HG03521 (cell line): Measurements from ENCODE around the gene CTCF.

Source experiments
- ATAC-seq: cut with Tn5 transposase; IDR thresholded peaks from one replicate; pipeline ENCODE4 v1.9.1; 2021; ENCODE audit warnings: mild to moderate bottlenecking, moderate library complexity; ENCODE audit not compliant: unreplicated experiment

The CTCF gene

DNA sequence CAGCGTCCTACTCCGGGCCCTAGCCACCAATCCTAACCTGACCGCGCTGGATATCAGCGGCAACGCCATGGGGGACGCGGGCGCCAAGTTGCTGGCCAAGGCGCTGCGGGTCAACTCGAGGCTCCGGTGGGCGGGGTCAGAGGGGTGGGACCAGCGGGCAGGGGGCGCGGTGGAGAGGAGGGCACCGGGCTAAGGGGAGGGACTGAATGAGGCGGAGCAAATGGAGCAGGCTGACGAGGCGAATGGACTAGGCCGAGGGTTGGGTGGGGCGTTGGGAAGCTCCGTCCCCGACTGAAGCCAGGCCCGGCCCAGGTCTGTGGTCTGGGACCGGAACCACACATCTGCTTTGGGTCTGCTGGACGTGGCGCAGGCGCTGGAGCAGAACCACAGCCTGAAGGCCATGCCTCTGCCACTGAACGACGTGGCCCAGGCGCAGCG lies 87.2 kb downstream of the CTCF start:
- ATAC-seq = no peak

DNA sequence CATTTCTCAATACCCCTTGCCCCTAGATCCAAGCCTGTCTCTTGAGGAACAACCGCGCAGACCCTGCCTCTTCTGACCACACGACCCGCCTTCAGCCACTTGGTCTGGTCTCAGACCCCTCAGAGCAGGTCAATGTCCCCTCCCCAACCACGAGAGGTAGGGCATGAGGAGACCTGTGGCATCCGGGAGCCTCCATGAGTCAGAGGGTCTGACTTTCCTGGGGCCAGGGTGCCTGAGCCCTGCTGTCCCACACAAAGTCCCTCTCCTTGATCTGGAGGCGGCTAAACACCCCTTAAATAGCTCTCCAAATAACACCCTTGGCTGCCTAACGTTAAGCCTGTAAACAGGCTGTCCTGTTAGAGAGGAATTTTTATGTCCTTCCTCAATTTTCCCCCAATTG lies 87.7 kb downstream of the CTCF start:
- ATAC-seq = no peak

DNA sequence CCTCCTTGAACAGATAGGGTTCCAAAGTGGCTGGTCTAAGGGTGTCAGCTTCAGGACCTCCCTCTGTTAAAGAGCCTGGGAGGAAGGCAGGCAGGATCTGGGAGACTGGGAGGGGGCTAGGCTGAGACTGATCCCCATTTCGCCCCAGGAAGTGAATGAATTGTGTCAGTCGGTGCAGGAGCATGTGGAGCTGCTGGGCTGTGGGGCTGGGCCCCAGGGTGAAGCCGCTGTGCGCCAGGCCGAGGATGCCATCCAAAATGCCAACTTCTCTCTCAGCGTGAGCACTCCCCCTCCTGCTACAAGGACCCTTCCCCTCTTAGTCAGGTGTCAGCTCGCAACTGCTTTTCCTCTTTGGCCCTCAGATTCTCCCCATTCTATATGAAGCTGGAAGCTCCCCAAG lies 88.7 kb downstream of the CTCF start:
- ATAC-seq = no peak

DNA sequence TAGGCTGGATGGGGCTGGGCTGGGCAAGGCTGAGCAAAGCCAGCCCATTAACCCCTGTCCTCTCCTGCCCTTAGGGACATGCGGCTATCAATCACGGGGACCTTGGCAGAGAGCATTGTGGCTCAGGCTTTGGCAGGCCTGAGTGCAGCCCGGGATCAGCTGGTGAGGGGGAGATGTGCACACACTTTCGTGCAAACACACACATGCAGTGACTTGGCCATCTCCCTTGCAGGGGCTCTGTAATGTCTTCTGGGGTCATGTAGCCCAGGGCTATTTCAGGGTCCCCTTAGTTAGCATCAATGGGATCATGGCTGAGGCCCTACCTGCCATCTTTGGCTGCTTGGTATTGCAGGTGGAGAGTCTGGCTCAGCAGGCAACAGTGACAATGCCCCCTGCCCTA lies 89.5 kb downstream of the CTCF start:
- no peak for ATAC-seq

- ATAC-seq = no peak
Observed at GRCh38 chr16:67652578-67653127, 90.3 kb downstream of the CTCF start.

GRCh38 chr16:67653128-67653788 lies 90.9 kb downstream of the CTCF start:
- ATAC-seq = no peak

DNA sequence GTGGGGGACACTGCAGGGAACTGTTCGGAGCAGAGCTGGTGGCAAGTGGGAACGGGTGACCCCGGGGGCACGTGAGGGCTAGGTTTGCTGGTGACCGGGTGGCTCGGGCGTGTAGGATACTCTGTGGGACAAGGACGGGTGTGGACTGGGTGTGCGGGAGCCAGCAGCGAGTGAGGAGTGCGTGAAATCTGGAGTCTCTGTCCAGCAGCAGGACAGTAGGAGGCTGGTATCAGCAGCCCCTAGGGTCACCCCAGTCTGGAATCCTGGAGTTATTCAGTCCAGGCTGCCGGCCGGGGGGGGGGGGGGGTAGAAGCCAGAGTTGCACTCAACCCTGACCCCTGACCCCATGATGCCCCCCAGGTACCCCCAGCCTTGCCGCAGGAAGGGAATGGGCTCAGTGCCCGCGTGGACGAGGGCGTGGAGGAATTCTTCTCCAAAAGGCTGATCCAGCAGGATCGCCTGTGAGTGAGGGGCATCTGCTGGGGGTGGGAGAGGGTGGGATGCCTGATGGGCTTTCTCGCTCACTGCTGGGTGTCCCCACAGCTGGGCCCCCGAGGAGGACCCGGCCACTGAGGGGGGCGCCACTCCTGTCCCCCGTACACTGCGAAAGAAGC lies 91.6 kb downstream of the CTCF start:
- ATAC-seq = no peak

DNA sequence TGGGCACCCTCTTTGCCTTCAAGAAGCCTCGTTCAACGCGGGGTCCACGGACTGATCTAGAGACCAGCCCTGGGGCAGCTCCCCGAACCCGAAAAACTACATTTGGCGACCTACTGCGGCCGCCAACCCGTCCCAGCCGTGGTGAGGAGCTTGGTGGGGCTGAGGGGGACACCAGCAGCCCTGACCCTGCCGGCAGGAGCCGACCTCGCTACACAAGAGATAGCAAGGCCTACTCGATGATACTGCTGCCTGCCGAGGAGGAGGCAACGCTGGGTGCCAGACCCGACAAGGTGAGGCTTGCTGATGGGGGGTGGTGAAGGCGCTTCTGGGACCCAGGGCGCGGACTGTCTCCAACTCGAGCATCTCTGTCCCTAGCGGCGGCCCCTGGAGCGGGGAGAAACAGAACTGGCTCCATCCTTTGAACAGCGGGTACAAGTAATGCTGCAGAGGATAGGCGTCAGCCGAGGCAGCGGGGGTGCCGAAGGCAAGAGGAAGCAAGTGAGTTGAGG lies 92.1 kb downstream of the CTCF start:
- no peak for ATAC-seq

DNA sequence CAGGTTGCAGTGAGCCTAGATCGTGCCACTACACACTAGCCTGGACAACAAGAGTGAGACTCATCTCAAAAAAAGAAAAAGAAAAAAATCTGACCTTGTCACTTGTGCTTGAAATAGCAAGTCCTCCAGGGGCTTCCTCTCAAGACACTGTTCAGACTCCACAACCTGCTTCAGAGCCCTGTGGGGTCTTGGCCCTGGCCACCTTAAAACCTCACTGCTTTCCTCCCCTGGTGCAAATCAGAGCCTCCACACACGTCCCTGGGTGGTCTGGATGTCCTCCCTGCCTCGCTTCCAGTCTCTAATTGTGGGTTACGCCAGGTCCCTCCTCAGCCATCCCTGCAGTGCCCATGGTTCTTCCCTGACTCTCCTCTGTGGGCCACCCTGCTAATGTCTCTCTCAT lies 93.0 kb downstream of the CTCF start:
- no peak for ATAC-seq

DNA sequence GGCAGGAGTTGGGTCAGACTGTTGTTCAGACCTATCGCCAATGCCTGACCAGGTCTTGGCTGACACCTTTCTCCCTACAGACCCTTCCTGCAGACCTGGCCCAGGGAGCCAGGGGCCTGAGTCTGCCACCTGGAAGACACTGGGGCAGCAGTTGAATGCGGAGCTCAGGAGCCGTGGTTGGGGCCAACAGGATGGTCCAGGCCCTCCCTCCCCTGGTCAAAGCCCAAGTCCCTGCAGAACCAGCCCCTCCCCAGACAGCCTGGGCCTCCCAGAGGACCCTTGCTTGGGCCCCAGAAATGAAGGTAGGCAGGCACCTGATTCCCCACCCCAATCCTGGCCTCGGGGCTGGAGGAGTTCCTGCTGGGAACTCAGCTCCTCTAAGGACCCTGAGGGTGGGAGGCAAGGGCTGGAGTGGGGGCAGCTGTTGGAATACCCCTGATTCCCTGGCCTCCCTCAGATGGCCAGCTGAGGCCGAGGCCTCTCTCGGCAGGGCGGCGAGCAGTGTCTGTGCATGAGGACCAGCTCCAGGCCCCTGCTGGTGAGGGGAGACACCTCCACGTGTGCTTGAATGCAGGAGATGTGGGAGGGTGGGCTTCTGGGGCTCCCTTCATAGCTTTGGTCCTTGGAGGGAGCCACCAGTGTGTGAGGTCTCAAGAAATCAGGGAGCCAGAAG lies 94.2 kb downstream of the CTCF start:
- ATAC-seq = no peak

DNA sequence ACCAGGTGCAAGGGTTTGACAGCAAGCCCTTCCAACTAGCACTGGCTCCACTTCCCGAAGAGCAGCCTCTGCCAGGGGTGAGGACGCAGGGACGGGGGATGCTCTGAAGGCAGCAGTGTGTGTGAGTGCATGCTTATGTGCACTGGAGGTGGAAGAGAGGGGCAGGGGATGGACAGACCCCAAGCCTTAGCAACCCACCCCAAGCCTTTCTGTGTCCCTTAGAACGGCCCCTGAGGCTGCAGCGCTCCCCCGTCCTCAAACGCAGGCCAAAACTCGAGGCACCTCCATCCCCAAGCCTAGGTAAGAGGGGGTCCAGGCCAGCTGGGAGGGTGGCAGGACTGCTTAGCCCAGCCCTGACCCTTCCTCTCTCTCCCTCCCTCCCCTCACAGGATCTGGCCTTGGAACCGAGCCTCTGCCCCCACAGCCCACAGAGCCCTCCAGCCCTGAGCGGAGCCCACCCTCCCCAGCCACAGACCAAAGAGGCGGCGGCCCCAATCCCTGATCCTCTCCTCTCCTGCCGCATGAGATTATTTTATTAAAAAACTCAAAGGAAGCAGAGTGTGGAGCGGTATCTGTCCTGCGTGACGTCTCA lies 94.8 kb downstream of the CTCF start:
- ATAC-seq = no peak

- no peak for ATAC-seq
Observed at GRCh38 chr16:67657751-67658518, 95.6 kb downstream of the CTCF start.

DNA sequence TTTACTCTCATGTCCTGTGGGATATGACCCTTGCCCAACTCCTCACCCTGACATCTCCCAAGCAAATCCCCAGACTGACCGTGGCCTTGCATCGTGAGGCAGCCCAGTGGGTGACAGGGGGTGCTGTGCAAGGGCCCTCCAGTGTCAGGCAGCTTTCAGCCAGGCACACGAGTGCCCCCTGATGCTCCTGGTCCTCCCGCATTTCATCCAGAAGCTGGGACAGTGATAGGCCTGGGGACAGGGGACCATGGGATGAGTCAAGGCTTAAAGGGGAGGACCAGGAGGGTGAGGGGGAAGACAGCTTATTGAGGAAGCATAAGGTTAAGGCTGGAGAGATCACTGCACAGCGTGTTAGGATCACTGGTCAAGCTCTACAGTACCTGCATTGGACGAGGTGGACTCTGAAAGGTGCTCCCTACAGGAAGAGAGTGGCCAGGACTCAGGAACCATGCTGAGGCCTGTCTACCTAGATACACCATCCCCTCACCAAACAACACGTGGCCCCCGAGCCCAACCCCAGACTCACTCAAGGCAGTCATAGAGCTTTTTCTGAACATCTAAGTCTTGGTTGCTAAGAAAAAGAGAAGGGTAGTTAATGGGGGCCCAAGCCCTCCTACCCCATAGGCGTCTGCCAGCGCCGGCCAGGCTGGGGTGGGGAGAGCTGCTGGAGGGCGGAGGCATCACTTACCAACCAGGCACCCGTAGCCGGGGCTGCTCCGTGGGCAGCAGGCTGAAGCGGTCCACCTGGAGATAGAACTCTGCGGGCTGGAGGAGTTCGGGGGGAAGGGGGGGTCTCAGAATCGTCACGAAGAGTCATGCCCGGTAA lies 96.7 kb downstream of the CTCF start:
- ATAC-seq = no peak

DNA sequence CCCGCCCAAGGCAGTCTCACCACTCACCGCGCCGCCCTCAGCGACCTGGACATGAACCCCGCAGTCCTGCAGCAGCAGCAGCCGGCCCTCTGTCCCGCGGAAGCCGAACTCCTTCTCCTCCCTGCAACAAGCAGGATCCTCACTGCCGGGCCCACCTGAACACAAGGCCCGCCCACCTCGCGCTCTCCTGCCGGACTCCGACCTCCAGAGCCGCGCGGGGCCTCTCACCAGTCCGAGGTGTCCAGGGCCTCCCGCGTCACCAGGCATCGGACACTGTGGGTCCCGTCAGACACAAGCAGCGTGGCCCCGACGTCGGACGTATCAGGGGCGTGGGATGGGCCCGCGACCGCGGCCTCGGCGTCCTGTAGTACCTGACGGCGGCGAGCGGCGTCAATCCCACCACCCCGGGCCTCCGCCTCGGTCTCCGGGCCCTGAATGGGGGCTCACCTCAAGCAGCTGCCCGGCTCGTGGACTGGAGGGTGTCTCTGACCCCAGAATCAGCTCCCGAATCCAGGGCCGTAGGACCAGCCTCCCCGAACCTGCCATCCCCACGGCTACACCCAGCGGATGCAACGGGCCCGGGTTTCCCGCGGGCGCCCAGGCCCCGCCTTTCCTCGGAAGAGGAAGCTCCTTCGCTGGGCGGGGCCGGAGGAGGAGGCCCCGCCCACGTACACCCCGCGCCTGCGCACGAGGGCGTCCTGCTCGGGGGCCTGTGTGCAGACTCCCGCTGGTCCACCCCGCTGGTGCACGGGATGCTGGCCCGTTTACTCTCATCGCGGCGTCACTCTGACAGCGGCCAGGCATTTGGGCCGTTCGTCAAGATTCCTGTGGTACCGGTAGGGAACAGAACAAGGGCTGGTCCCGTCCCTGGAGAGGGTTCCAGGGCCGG lies 97.6 kb downstream of the CTCF start, which contains the start of gene ACD:
TSS of gene ACD (minus strand) at position 586 of the 889 bp plus-strand sequence. CDS start at position 546, 40 bp downstream.
- ATAC-seq = peak; percentile 48

DNA sequence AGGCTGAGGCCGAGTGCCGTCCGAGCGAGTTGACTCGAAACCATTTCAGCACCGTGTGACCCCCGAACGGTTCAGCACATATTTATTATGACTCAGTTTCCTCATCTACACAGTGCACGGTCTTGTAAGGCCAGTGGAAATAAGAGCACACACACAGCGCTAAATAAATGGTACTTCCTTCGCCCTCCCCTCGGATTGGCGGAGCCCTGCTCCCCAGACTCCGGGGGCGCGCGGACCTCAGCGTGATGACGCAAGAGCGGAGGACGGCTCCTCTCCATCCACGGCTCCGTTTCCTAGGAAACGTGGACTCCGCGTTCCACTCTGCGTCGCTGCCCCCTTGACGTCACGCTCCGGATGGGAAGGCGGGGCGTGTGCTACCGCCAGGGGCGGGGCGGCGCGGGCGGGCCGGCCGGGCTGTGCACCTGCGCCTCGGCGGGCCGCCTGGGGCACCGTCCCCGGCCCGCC lies 98.3 kb downstream of the CTCF start, which contains the start of gene PARD6A:
TSS of gene PARD6A (plus strand) at position 397 of the 465 bp plus-strand sequence. CDS start 79 bp downstream, outside the sequence.
- peak; percentile 76 for ATAC-seq

DNA sequence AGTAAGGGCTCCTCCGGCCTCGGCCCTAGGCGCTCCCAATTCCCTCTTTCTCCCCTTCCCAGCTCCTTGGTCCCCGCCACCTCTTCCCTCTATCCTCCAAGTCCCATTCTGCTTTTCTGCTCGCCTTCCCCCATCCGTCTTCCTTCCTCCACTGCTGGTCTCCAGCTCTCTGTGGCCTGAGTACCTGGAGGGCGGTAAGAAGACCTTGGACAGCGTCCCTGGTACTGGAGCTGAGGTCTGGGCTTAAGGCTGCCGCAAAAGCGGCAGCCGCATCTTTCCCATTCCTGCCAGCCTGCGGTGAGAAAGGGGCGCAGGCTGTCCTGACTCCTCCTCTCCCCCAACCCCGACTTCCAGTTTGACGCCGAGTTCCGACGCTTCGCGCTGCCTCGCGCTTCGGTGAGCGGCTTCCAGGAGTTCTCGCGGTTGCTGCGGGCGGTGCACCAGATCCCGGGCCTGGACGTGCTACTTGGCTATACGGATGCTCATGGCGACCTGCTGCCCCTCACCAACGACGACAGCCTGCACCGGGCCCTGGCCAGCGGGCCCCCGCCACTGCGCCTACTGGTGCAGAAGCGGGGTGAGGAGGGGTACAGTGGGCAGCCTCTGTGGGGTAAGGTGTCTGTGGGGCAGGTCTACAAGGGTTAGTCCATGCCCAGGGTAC lies 98.9 kb downstream of the CTCF start:
- ATAC-seq = no peak

DNA sequence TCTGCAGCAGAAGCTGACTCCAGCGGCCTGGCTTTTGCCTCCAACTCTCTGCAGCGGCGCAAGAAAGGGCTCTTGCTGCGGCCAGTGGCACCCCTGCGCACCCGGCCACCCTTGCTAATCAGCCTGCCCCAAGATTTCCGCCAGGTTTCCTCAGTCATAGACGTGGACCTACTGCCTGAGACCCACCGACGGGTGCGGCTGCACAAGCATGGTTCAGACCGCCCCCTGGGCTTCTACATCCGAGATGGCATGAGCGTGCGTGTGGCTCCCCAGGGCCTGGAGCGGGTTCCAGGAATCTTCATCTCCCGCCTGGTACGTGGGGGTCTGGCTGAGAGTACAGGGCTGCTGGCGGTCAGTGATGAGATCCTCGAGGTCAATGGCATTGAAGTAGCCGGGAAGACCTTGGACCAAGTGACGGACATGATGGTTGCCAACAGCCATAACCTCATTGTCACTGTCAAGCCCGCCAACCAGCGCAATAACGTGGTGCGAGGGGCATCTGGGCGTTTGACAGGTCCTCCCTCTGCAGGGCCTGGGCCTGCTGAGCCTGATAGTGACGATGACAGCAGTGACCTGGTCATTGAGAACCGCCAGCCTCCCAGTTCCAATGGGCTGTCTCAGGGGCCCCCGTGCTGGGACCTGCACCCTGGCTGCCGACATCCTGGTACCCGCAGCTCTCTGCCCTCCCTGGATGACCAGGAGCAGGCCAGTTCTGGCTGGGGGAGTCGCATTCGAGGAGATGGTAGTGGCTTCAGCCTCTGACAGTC lies 99.7 kb downstream of the CTCF start:
- no peak for ATAC-seq
